NCI-H2196 treated with DMSO at 0.1 percent for 48 hours (cell line): ENCODE data around the gene L3MBTL4.

Experiments
- DNase-seq: peaks from one replicate; lab custom pipeline; 2025; ENCODE audit not compliant: unreplicated experiment; lab: John Stamatoyannopoulos, UW

Gene L3MBTL4

DNA sequence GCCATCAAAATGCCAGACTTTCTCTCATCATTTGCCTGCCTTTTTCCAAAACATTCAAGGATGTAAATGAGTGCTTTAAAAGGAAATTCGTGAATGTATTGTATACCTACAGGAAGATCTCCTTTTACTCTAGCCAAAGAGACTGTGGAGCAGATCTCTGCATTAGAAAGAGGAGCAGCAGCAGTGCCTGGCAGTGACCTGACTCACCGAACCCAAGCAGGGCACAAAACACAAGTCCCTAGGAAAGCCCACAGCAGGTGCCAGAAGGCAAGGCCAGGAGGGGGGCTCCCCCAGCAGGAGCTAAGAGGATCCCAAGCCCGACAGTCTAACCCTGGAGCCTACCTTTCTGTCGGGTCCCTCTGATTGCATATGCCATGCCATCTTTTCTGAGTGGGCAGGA is 47.9 kb downstream of the L3MBTL4 start:
- no peak for DNase-seq

GRCh38 chr18:6365385-6365784 is 49.3 kb downstream of the L3MBTL4 start:
- DNase-seq, result no peak

DNA sequence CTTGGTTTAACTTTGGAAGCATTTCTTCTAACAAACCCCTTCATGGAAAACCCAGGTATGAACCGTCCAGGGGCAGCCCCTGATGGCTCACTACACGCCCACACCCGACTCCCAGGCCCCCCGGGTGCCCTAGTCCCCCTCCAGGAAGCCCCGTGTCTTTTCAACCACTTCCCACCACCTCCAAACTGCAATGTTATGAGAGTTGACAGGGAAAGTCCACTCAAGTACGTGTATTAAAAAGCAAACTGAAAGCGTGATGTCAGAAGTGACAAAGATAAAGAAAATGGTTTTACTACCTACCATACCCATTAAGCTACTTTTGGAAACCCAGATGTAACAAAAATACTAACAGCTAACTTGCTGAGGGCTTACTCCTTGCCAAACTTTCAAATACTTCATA is 51.5 kb downstream of the L3MBTL4 start:
- no peak for DNase-seq

GRCh38 chr18:6362559-6363129 is 52.1 kb downstream of the L3MBTL4 start:
- no peak for DNase-seq

DNA sequence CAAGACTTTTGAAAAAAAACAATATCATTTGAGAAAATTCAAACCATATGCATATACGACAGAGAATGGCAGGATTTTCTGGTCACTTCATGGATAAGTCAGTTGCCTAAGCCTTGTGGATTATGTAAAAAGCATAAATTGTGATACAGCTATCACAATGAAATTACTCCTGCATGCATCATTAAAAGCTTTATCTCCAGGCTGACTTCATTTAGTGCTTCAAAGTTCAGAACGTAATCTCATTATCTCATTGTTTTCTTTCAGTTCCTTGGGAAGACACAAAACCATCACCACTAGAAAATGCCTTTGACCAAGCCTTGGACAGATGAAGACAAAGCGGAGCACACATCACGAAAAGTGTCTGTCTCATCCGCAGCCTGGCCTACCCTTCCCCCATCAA is 57.0 kb downstream of the L3MBTL4 start:
- DNase-seq, result no peak

DNA sequence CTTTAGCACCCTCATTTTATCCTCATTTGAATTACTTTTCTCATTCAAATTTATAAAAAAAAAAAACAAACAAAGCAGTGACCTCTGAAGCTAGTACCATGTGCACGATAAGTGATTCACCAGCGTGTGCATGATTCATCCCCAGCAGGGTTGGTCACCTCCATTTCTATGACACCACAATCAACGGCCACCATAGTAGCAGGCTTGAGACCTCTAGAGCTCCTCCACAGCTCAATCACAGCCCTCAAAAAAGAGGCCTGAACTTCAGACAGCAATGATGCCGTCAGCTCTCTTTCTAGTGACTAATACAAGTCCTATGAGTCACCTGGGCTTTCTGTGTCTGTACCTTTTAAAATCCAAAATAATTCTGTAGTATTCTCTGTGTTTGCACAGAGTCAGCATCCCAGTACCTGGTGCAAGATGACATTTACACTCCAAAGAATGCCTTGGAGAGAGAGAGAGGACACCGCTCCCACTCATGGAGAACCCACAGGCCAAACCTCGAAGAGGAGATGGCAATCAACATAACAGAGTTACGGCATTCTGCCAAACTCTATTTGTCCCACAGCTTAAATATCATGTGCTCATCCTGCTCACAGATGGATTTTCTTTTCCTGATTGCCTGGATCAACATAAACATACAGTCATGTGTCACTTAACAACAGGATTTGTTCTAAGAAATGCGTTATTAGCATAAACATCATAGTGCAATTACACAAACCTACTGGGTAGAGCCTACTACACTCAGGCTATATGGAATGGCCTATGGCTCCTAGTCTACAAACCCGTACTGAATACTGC is 58.7 kb downstream of the L3MBTL4 start:
- no peak for DNase-seq

DNA sequence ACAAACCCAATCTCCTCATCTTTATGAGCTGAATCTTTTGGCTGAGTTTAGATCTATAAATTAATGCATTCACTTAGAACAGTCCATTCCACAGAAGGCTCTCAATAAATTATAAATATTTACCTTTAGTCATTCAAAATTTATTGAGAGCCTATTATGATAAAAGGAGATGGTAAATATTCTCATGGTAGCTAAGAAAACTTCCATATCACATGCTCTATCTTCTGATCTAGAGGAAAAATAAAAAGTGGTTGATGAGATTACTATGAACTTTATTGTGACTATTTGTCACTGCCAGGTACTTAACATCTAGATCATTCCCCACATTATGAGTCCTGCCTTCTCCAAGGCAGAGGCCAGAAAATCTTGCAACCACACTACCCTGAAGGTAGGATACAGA is 62.4 kb downstream of the L3MBTL4 start:
- DNase-seq, result no peak

- DNase-seq, result no peak
Measured at GRCh38 chr18:6342990-6343389, 71.7 kb downstream of the L3MBTL4 start.

DNA sequence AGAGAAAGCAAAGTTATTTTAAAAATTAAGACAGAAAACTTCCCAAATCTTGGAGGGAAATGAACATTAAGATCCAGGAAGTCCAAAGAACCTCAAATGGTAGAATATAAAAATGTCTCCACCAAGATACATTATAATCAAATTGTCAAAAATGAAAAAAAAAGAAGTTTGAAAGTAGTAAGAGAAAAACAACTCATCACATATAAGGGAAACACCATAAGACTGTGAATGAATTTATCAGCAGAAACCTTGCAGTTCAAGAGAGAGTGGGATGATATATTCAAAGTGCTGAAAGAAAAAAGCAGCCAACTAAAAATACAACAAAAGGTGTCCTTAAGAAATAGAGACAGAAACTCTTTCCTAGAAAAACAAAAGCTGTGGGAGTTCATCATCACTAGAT is 73.0 kb downstream of the L3MBTL4 start:
- no peak for DNase-seq

- no peak for DNase-seq
Measured at GRCh38 chr18:6341303-6341702, 73.4 kb downstream of the L3MBTL4 start.

GRCh38 chr18:6340121-6340520 is 74.6 kb downstream of the L3MBTL4 start:
- DNase-seq, result no peak

DNA sequence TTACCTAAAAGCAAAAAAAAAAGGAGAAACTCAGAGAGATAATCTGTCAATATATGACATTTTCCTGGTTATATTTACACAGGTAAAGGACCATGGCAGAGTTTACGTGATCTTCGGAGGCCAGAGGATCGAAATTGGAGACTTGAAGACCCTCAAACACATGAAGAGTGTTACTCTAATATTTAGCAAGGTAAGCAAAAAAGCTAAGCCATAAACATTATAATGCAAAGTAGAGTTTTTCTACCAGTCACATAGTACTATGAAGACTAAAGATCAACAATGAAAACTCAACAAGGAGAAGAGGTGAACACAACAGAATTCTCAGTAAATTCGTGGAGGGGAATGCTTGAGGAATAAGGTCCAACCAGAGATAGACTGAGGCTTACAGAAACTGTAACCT is 78.5 kb downstream of the L3MBTL4 start:
- DNase-seq, result no peak

DNA sequence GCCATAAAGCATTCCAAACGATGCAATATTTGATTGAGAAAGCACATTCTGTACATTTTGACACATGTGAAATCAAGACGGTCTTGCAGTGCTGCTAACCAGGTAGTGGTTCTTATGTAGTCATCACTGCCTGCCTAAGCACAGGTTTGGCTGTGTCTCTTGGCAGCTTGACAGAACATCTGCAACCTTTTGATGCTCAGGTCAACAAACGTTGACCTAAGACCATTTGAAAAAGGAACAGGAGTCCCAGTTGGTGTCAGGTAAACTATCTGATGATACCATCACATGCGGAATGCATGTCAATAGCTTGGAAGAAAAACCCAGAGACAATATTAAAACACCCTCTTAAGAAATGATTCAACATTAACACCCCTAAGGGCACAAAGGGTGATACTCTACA is 80.7 kb downstream of the L3MBTL4 start:
- no peak for DNase-seq

GRCh38 chr18:6331872-6332271 is 82.8 kb downstream of the L3MBTL4 start:
- no peak for DNase-seq

- no peak for DNase-seq
Measured at GRCh38 chr18:6330786-6331185, 83.9 kb downstream of the L3MBTL4 start.

DNA sequence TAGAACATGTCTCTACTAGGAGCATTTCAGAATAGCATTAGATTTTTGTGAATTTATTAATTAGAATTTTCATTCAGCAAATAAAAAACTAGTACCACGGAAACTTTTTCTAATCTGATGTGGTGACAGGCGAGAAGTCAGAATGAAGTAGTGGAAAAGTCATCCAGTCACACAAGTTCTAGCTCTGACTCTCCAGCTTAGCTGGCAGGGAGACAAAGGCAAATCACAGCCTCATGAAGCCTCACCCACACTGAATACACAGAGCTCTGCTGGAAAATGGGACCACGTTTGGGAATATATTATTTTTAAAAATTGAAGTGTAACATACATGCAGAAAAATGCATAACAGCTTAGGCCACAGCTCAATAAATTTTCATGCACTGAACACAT is 86.1 kb downstream of the L3MBTL4 start:
- no peak for DNase-seq

DNA sequence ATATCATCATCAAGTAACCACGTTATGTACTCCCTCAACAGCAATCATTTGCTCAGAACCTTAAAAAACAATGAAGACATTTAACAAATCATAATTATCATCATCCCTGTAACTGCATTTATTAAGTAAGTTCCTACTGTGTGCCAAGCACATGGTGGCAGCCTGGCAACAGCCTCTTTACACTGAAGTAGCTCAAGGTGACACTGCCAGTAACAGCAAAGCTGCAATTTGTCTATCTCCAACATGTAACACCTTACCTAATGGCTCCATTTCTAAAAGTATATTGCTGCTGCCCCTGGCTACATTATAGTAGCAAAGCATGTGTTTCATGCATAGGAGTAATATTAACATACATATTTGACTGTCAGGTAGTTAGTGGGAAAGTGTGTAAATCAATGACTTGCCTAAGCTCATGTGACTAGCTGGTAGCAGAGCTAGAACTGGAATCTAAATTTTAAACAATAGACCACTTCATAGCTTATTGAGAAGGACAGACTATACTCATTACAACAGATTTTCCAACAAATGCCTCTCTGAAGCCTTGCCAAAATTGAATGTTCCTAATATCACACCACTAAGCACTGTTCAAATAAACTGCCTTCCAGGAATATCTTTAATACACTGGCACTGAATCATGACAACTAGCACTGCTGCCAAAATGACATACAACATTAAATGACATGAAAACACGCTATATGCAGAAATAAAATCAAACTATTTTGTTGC is 86.7 kb downstream of the L3MBTL4 start:
- no peak for DNase-seq

GRCh38 chr18:6327485-6327884 is 87.2 kb downstream of the L3MBTL4 start:
- no peak for DNase-seq

DNA sequence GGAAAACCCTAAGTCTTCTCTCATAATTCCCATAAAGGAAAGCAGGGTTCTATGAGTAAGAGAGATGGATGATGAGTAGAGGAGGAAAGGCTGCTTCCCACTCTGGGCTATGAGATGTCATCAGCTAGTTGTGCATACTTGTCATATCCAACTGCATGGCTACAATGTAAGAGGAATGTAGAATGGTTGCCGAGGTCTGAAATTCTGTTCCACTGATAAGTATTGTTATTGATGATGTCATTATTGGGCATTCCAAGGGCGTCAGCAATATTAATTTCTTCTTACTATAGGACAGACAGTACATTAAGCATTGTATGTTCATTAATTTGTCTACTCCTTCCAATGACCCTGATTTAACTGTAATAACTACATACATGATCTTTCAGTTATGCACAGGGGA is 88.1 kb downstream of the L3MBTL4 start:
- DNase-seq, result no peak

- no peak for DNase-seq
Measured at GRCh38 chr18:6323319-6323889, 91.3 kb downstream of the L3MBTL4 start.

DNA sequence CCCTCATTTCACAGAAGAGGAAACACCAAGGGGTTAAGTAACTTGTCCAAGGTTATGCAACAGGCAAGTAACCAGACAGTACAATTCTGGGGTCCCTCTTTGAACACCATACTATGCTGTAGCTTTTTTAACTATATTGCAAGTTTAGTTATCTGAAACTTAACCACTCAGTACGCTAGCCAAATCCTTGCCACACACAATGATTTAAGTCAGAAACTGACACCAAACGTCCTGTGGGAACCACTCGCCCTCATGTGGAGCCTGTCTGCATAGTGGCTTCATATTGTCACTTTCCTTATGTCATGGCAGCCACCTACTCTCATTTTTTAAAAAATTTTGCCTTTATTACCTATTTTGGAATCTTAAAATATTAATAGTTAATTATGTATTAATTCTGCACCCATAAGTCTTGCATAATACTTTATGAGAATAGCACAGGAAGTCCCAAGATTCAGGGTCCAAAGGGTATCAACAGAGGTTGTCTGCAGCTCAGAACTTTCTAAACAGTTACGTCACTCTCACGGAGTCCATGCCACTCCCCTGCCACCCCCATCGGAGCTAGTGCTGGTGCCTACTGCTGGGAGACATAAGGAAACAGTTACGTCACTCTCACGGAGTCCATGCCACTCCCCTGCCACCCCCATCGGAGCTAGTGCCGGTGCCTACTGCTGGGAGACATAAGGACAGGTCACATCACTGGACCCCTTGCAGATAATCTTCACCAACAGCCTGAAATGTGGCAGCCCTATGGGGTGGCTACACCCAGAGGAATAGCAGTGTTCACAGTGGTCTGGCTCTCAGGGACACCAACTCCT is 99.0 kb downstream of the L3MBTL4 start:
- no peak for DNase-seq
